ELF-1 (cell line): ENCODE results near the gene PNPLA1.

ENCODE experiments used
- DNase-seq: peaks from one replicate; pipeline ENCODE4 v3.0.0-alpha.2; 2016; ENCODE audit warnings: low read depth, low spot score

The PNPLA1 gene

GRCh38 chr6:36246506-36247268 lies 23.2 kb upstream of the PNPLA1 start:
- DNase-seq = no peak

DNA sequence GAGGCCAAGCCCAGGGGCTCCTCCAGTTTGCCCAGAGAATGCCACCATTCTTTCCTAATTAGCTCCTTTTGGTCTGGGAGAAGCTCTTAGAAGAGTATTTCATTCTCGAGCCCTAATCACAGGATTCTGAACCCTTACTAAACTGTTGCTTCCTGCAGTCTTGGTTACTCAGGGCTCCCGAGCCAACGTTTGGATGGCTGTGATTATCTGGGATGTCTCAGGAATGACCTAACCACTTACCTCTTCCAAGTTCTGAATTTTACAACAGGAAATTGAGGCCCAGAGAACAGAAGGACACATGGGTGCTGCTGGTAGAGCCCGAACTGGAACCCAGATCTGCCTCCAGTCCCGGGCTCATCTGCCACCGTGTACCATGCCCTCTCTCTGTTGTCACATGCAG lies 22.2 kb upstream of the PNPLA1 start:
- DNase-seq = no peak

DNA sequence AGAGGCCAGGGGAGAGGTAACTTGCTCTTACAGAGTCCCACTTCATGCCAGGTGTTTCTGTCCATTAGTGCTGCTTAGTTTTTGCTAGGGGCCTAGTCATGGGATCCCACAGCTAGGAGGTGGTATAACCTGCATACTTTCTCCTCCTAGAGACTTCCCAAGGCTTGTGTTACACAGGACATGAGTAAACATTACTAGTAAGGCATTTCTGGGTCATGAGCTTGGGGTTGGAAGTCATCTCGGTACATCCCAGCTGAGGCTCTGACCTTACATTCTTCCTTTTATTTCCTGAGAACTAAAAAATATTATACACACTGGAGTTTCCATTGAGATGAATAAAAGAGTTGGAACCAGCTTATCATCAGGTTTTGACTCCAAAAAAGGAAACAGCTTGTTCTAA lies 20.9 kb upstream of the PNPLA1 start:
- no peak for DNase-seq

DNA sequence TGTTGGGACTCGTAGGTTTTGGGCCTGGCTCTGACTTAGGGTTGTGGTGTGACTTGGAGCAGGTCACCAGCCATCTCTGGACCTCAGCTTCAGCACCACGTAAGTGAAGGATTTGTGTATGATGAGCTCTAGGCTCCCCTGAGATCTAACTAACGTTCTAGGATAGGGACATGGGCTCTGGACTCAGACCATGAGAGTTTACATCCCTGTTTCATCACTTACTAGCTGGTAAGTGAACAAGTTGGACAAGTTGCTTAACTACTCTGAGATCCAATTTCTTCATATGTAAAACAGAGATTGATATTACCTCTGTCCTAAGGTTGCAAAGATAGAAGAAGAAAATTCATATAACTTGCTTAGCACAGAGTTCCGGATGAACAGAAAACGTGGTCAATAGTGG lies 20.3 kb upstream of the PNPLA1 start:
- no peak for DNase-seq

DNA sequence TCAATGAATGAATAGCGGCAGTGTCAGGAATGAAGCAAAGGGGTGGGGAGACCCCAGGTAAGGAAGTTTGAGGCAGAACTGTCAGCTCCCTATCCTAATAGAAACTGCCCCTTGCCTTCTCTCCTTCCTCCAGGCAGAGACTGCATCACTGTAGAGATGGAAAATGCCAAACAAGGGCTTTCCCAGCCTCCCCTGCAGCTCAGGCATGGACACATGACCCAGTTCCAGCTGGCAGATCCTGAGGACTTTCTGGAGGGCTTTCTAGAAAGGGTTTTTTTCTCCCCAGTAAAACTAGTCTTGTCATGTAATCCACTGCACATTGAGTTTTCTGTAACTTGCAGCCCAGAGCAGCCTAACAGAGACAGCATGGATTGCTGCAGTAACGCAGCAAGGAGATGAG lies 17.9 kb upstream of the PNPLA1 start:
- DNase-seq = no peak

- DNase-seq = no peak
These were observed 6.4 kb upstream of the PNPLA1 start for GRCh38 chr6:36263390-36264000.

DNA sequence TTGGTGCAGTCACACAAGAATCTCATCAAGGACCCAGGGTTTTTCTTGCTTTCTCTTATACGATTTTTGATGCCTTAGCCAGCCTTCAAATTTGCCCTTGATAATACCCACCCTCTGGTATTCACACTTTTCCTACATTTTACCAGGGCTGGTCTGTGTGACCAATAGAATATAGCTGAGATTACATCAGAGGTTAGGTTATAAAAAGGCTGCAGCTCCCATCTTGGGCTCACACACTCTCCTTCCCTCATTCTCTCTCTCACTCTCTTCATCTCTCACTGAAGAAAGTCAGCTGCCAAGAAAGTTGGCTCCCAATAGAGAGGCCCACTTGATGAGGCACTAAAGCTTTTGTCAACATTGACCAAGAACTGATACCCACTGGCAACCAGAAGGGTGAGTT lies 4.1 kb upstream of the PNPLA1 start:
- no peak for DNase-seq

- DNase-seq = no peak
These were observed 2.8 kb upstream of the PNPLA1 start for GRCh38 chr6:36266913-36267644.

GRCh38 chr6:36267731-36268477 lies 2.0 kb upstream of the PNPLA1 start:
- DNase-seq = no peak

- peak; percentile 34 for DNase-seq
These were observed 1.2 kb upstream of the PNPLA1 start for GRCh38 chr6:36268478-36269275.

DNA sequence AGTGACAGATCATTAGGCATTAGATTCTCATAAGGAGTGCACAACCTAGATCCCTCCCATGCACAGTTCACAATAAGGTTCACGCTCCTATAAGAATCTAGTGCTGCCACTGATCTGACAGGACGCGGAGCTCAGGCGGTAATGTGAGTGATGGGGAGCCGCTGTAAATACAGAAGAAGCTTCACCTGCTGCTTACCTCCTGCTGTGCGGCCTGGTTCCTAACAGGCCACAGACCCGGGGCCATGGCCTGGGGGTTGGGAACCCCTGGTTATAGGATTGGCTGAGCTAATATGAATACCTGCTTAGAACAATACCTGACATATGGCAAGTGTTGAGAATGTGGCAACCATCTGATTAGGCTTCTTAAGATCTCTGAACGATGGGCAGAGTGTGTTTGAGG lies 2.4 kb downstream of the PNPLA1 start:
- peak; percentile 53 for DNase-seq

GRCh38 chr6:36273067-36273466 lies 3.2 kb downstream of the PNPLA1 start:
- no peak for DNase-seq

- no peak for DNase-seq
These were observed 4.1 kb downstream of the PNPLA1 start for GRCh38 chr6:36273802-36274514.

DNA sequence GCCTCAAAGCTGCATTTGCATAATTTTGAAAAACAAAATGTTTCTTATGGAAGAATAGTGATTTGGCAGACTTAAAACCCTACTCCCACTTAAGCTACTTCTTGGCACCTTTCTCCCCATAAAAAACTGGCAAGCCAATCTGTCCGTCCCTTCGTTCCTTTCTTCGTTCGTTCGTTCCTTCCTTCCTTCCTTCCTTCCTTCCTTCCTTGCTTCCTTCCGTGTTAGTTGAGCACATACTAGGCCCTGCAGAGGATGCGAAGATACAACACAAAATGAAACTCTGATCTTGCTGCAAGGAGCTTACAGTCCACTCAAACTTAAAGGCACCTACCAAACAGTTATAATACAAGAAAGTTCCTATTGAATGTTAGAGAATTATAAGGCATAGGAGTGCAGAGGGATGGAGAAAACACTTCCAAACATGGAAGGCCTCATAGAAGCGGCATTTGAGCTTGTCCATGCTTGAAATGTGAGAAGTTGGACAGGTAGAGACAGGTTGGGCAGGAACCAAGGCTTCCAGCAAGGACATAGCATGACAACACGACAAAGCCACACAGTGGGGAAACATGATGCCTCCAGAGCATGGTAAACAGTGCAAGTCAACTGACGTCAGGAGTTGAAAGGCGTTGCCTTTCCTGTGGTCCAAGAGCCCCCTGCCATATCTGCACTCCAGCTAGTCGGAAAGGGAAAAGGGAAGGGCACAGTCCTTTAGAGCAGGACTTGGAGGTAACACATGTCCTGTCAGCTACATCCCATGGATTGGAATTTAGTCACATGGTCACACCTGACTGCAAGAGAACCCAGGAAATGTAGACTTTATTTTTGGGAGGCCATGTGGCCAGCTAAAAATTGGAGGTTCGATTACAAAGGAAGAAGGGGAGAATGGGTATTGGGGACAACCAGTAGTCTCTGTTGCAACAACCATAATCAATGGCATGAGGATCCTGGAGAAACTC lies 7.0 kb downstream of the PNPLA1 start:
- no peak for DNase-seq

DNA sequence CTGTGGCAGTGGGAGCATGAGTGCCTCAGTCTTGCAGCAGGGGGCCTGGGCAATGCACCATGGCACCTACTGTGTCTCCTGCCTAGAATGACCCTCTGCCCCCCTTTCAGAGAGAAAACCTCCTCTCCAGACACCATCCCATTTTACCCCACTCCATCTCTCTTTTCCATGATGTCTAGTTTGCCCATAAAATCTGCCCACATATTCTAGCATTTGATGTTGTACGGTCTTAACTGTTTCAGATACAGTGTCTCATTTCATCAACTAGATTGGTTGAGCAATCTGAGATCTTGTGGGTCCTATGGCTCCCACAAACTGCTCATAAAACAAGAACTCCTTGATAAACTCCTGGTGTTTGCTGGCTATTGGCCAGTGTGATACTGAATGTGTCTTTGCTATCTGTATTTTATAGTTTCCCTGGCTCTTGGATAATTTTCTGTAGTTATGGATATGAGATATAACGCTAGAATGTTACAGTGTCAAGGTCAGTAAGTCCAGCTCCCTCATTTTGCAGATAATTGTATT lies 8.1 kb downstream of the PNPLA1 start:
- no peak for DNase-seq

DNA sequence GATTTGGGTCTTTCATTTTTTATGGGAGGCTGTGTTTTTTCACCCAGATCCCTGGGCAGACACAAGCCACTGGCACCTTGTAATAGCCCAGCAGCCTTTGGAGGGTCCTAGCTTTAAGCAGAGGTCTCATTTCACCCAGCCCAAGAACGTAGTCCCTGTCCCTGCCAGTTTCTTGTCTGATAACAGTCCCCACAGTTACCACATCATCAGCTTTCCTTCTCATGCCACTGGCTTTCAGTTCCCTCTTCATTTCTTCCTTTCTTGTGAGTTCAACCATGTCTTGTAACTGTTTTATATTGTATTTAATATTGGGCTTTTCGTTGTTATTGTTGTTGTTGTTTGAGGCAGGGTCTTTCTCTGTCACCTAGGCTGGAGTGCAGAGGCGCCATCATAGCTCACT lies 10.6 kb downstream of the PNPLA1 start:
- DNase-seq = no peak

GRCh38 chr6:36280983-36281382 lies 11.1 kb downstream of the PNPLA1 start:
- no peak for DNase-seq

- no peak for DNase-seq
These were observed 13.7 kb downstream of the PNPLA1 start for GRCh38 chr6:36283608-36284007.

- no peak for DNase-seq
These were observed 14.5 kb downstream of the PNPLA1 start for GRCh38 chr6:36284359-36284758.
